Loucy (cell line): ENCODE results near the gene HDHD3.

Experiments used
- H2AFZ ChIP-seq: fragments of 200-600 bp; sonication (generic); 2 replicates; pipeline ENCODE4 v1.6.0; 2016; ENCODE audit warnings: antibody characterized with exemption, mild to moderate bottlenecking, low read length, moderate library complexity
- H3F3A ChIP-seq: fragments of 200-600 bp; 2 replicates; pipeline ENCODE4 v1.6.0; 2016; ENCODE audit warnings: antibody characterized with exemption, low read depth, mild to moderate bottlenecking
- H3K27me3 ChIP-seq: fragments of 200-600 bp; sonication (generic); 2 replicates; pipeline ENCODE4 v1.6.1; 2014; ENCODE audit warnings: low read length, mild to moderate bottlenecking; ENCODE audit not compliant: insufficient read depth, poor library complexity, severe bottlenecking
- H3K36me3 ChIP-seq: fragments of 200-600 bp; sonication (generic); 2 replicates; pipeline ENCODE4 v1.6.1; 2016; ENCODE audit warnings: low read length; ENCODE audit not compliant: insufficient read depth
- H3K4me1 ChIP-seq: fragments of 200-600 bp; sonication (generic); 2 replicates; pipeline ENCODE4 v1.5.1; 2014; ENCODE audit warnings: low read length, mild to moderate bottlenecking; ENCODE audit not compliant: insufficient read depth, poor library complexity, severe bottlenecking
- H3K4me2 ChIP-seq: fragments of 200-600 bp; sonication (generic); 2 replicates; pipeline ENCODE4 v1.6.0; 2014; ENCODE audit warnings: antibody characterized with exemption, low read length, low read depth, mild to moderate bottlenecking; ENCODE audit not compliant: poor library complexity, severe bottlenecking
- H3K4me3 ChIP-seq: fragments of 200-600 bp; sonication (generic); 2 replicates; pipeline ENCODE4 v1.5.1; 2014; ENCODE audit warnings: low read length, mild to moderate bottlenecking, mixed read lengths; ENCODE audit not compliant: poor library complexity, severe bottlenecking
- H3K79me2 ChIP-seq: fragments of 200-600 bp; sonication (generic); 2 replicates; pipeline ENCODE4 v1.6.1; 2014; ENCODE audit warnings: low read length; ENCODE audit not compliant: insufficient read depth
- H3K9ac ChIP-seq: fragments of 200-600 bp; sonication (generic); 2 replicates; pipeline ENCODE4 v1.6.0; 2014; ENCODE audit warnings: mild to moderate bottlenecking, low read depth, low read length, moderate library complexity; ENCODE audit not compliant: poor library complexity, severe bottlenecking
- H3K9me2 ChIP-seq: fragments of 200-600 bp; sonication (generic); replicated peaks from 2 replicates; pipeline ENCODE4 v1.6.1; 2016; ENCODE audit warnings: low read depth, low read length, mixed read lengths
- H3K9me3 ChIP-seq: fragments of 200-600 bp; sonication (generic); 2 replicates; pipeline ENCODE4 v1.6.1; 2014; ENCODE audit warnings: mild to moderate bottlenecking, antibody characterized with exemption, low read length, low read depth; ENCODE audit not compliant: insufficient read depth
- H4K20me1 ChIP-seq: fragments of 200-600 bp; sonication (generic); 2 replicates; pipeline ENCODE4 v1.6.0; 2014; ENCODE audit warnings: antibody characterized with exemption, low read length, mild to moderate bottlenecking; ENCODE audit not compliant: insufficient read depth, poor library complexity, severe bottlenecking
- CTCF ChIP-seq: fragments of 200-600 bp; sonication (generic); conservative IDR thresholded peaks from 2 replicates; pipeline ENCODE4 v1.5.1; 2014; ENCODE audit warnings: mild to moderate bottlenecking, antibody characterized with exemption, low read length
- EZH2phosphoT487 ChIP-seq: fragments of 200-600 bp; IDR thresholded peaks from 2 replicates; pipeline ENCODE4 v1.6.1; 2018; ENCODE audit warnings: antibody characterized with exemption, mild to moderate bottlenecking, moderate library complexity, borderline replicate concordance

HDHD3 gene

GRCh38 chr9:113376634-113377567, at the start of gene HDHD3:
Gene HDHD3 (minus strand): TSS chr9:113376986. CDS start chr9:113374354, 2,632 bp downstream.
- Histone ChIP-seq H3K9me3 (no peaks in the 10 kb centered on the region), H2AFZ (peak within 1 kb of the TSS; percentile 98), H3K4me3 (peak within 1 kb of the TSS; percentile 92), H3K27me3 (no peaks in the 10 kb centered on the region), H3K36me3 (no peaks in the 10 kb centered on the region), H4K20me1 (no peaks in the 10 kb centered on the region), H3K4me1 (no peaks in the 10 kb centered on the region), H3K4me2 (peak within 1 kb of the TSS; percentile 68), H3K79me2 (peaks cover 15% of the 10 kb centered on the region), H3K9me2 (no peaks in the 10 kb centered on the region), H3K9ac (peak within 1 kb of the TSS; percentile 81), H3F3A (no peaks in the 10 kb centered on the region)
- no peak for TF ChIP-seq CTCF
- no peak for TF ChIP-seq EZH2phosphoT487

GRCh38 chr9:113425072-113425471, 48.3 kb upstream of the HDHD3 start:
- H3F3A ChIP-seq, result no peaks in the 10 kb centered on the region
- H3K9me2 ChIP-seq, result no peaks in the 10 kb centered on the region
- H4K20me1 ChIP-seq, result no peaks in the 10 kb centered on the region
- H3K4me1 ChIP-seq, result peaks cover 43% of the 10 kb centered on the region
- no peaks in the 10 kb centered on the region for H3K27me3 ChIP-seq
- H2AFZ ChIP-seq, result peak overlapping the region; percentile 87
- H3K4me2 ChIP-seq, result peak overlapping the region; percentile 87
- H3K4me3 ChIP-seq, result peak overlapping the region; percentile 63
- peak overlapping the region; percentile 70 for H3K9ac ChIP-seq
- no peaks in the 10 kb centered on the region for H3K36me3 ChIP-seq
- no peaks in the 10 kb centered on the region for H3K9me3 ChIP-seq
- TF ChIP-seq CTCF, result no peak
- no peak for TF ChIP-seq EZH2phosphoT487
- H3K79me2 ChIP-seq, result no peaks in the 10 kb centered on the region

- Histone ChIP-seq H3K4me3 (no peak overlapping the region), H3K27me3 (no peaks in the 10 kb centered on the region), H4K20me1 (no peaks in the 10 kb centered on the region), H3K36me3 (no peaks in the 10 kb centered on the region), H3K79me2 (no peaks in the 10 kb centered on the region), H3K9me2 (no peaks in the 10 kb centered on the region), H3K4me2 (no peak overlapping the region), H3K9me3 (no peaks in the 10 kb centered on the region), H2AFZ (no peak overlapping the region), H3F3A (no peaks in the 10 kb centered on the region), H3K9ac (no peak overlapping the region), H3K4me1 (peaks cover 28% of the 10 kb centered on the region)
- TF ChIP-seq EZH2phosphoT487 (no peak), CTCF (no peak)
Observed at GRCh38 chr9:113421726-113422125, 44.9 kb upstream of the HDHD3 start.
